SHP77 treated with DMSO at 0.1 percent for 48 hours (cell line): ENCODE data around the gene RNF187.

Source experiments
- DNase-seq: peaks from one replicate; lab custom pipeline; 2025; lab: John Stamatoyannopoulos, UW

RNF187 gene

DNA sequence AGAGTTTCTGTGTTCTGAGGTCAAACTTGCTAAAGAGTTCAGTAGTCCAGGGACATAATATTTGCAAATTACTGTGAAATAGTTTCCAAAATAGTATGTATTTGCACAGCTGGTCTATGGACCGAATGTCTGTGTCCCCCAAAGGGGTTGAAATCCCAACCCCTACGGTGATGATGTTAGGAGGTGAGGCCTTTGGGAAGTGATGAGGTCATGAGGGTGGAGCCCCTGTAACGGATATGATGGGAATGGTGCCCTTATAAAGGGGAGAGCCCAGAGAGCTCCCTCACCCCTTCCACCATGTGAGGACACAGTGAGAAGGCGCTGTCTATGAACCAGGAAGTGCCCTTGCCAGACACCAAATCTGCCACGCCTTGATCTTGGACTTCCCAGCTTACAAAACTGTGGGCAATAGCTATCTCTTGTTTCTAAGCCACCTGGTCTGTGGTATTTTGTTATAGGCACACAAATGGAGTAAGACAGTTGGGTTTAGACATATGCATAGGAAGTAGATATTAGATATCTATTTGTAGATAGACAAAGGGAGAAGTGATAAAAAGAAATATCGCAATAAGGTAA lies 21.7 kb downstream of the RNF187 start:
- DNase-seq: no peak

DNA sequence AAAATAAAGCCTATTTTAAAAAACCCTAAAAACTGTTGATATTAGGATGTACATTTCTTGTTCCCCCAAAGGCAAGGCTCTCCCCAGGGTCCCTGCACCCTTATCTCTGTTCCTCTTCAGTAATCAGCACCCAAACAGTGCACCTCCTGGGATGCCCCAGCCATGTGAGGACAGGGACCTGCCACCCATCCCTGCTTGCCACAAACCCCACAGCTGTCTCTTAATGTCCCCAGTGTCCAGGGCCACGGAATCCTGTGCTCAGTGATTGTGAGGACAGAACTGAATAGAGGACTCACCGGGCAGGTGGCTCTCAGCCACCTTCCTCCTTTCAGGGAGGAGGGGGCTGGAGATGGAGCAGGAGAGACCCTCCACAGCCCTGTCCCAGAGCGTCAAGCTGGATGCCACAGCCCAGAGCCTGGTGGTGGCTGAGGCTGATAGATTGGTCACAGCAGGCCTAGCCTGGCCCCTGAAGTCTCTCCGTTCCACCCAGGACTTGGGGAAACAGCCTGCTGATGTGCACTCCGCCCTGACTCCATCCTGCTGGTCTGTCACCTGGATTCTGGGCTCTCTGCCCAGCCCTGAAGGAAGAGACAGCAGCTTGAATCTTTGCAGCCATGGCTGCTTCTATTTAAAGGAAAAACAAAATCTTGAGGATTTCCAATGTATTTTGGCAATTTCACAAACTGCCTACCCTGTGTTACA lies 23.1 kb downstream of the RNF187 start:
- DNase-seq: no peak

DNA sequence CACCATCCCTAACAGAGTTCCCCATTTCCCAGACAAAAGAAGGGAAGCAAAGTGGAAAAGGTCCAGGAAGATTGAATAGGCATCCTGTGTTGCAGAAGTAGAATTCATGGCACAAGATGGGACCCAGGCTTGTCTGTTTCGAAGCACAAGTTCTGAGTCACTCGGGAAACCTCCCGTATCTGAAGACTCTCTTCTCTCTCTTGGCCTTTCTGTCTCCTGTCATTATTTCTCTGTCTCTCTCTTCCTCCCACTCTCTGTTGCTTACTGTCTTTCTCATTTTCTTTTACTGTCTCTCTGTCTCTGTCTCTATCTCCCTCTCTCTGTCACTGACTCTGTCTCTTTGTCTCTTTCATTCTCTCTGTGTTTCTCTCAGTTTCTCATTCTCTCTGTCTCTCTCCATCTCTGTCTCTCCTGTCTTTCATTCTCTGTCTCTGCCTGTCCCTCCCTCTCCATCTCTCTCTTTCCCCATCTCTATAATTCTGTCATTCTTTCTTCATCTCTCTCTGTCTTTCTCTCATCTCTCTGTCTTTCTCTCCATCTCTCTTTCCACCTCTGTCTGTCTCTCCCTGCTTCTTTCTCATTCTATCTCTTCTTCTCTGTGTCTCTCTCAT lies 23.7 kb downstream of the RNF187 start:
- no peak for DNase-seq

DNA sequence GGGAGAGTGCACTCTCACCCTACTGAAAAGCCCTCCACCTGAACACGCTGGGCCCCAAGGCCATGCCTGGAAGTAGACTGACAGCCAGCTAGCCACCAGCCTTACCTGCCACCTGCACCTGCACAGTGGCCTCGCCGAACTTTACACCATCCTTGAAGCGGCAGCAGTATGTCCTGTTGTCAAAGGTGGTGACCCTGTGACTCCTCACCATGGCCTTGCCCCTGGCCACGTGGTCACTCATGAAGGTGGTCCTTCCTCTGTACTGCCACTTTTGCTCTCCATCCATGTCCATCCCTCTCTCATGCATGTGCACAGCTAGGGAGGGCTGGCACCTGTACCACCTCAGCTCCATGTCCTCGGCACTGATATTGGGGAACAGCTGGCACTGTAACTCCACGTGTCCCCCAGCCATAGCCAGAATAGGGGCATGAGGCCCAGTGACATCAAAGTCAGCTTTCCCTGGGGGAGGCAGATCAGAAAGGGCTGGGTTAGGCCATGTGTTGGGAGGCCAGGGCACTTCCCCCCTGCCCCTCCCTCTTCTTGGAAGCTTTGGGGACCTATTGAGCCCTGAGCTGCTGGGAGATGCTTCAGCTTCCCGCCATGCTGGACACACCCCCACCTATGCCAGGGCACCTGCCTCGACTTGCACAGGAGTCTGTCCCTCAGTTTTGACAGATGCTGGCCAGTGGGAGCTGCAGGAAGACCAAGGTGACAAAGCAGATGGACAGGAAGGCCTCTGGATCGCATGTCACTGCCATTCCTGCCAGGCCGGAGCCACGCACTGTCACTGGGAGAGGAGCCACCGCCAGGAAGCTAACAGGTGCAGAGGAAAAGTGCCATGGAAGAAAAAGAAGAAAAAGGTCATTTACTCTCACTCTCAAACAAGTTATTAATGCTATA lies 24.6 kb downstream of the RNF187 start:
- no peak for DNase-seq

DNA sequence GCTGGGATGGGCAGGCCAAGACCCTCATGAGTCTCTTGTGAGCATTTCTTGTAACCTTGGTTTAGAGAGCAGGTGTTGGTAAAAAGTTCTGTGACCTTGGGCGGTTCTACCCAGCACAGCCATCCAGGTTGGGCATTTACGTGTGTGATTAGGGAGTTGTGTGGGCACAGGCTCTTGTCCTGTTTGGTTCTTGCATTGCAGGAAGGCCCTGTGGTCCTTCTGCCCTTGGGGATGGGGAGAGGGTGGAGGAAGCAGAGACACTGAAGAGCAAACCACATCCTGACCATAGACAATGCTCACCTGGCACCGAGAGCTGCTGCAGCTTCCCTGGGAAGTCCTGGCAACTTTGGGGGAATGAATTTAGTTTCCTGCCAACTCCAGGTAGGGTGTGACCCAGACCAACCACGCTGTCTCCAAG lies 25.6 kb downstream of the RNF187 start:
- DNase-seq: no peak

DNA sequence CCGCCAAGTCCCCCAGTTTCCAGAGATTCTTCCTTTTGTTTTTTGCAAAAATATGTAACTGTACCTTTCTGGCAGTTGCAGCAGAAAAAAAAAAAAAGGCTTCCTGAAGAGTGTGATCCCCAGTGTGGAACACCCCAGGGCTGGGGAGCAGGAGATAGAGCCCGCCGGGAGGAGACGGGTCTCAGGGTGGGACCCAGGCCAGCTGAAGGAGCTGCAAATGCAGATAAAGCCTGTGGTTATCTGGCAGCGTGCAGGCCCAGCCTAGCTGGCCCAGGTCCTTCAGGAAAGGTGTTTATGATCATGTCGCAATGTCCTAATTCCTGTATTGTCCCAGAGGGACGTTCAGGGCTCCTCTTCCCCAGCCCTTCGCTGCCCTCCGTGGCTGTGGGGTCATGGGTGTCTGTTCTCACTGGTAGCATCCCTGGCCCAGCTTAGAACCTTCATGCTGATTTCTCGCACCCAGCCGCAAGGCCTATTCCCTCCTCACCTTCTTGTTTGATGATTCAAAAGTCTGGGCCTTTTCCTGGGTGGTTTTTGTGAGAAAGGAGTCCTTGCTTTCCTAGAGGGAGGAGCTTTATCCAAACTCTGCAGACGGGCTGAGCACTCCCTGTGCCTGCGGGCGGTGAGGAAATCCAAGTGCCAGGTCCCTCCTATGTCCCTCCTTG lies 26.2 kb downstream of the RNF187 start:
- DNase-seq: no peak

DNA sequence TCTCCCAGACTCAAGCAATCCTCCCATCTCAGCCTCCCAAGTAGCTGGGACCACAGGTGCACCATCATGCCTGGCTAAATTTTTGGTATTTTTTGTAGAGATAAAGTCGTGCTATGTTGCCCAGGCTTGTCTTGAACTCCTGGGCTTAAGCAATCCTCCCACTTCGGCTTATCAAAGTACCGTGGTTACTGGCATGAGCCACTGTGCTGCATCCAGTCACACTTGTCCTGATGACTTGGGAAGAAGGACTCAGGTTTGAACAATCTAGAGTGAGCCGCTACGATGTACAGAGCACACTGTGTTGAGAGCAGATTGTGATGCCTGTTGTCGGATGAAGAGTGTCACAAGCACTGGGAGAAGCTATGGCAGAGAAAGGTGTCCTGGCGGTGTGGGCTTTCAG lies 27.2 kb downstream of the RNF187 start:
- no peak for DNase-seq

DNA sequence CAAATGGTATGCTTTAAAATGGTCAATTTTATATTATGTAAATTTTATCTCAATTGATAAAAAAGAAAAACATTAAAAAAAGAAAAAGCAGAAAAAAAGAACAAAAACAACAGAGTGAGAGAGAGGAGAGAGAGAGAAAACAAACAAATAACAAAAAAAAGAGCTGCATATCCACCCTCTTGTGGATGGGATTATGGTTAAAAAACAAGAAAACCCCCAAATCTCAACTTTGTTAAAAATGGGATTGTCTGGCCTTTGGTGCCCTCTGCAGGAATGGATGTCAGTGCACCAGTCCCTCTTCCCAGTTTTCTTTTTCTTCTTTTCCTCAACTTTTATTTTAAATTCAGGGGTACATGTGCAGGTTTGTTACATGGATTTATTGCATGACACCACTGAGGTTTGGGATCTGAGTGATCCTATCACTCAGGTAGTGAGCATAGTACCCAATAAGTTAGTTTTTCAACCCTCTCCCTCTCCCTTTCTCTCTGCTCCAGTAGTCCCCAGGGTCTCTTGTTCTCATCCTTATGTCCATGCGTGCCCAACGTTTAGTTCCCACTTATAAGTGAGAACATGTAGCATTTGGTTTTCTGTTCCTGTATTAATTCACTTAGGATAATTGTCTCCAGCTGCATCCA lies 28.1 kb downstream of the RNF187 start:
- no peak for DNase-seq

DNA sequence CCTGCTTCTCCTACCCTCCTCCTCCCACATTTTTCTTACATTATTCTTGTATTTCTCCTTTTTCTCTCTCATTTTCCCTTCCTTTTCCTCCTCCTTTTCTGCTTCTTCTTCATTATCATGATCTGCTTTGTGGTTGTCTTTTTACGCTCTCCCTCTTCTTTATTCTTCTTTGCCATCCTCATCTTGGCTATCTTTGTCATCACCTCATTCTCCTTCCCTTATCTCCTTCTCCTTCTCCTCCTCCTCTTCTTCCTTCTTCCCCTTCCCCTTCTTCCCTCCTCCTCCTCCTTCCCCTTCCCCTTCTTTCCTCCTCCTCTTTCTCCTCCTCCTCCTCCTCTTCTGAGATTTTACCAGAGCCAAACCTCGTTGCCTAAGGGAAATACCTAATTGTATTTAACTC lies 30.5 kb downstream of the RNF187 start:
- DNase-seq: no peak

DNA sequence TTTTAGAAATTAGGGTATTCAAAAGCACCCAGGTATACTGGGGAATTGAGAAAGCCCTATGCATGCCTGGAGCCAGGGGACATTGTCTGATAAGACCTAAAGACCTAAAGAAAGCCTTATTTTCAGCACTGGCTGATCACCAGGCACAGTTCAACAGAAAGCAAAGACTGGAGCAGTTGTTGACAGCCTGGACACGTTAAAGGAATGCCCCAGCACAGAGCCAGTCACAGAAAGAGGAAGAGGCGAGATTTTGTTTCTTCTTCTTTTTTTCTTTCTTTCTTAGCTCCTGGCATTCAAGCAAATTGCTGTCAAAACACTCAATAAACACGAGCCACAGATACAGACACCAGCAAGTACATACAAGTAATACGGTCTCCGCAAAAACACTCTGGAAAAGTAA lies 40.4 kb downstream of the RNF187 start:
- DNase-seq: no peak

DNA sequence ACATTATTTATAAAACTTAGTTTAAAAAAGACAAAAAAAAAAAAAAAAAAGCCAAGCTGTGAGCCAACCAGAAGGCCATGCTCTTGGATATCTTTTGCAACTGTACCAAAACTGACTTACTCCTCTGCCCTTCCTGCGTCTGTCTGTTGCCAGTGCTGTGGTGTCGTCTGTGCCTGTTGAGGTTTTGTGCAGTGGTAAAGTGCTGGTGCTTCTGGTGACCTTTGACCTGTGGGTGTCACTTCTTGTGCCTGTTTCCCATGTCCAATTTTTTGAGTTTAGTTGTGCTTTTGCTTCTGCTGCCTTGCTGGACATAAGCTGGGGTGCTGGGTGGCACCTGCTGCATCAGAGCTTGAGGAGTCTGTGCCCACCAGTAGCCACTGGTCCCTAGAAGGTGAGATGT lies 41.4 kb downstream of the RNF187 start:
- DNase-seq: no peak

DNA sequence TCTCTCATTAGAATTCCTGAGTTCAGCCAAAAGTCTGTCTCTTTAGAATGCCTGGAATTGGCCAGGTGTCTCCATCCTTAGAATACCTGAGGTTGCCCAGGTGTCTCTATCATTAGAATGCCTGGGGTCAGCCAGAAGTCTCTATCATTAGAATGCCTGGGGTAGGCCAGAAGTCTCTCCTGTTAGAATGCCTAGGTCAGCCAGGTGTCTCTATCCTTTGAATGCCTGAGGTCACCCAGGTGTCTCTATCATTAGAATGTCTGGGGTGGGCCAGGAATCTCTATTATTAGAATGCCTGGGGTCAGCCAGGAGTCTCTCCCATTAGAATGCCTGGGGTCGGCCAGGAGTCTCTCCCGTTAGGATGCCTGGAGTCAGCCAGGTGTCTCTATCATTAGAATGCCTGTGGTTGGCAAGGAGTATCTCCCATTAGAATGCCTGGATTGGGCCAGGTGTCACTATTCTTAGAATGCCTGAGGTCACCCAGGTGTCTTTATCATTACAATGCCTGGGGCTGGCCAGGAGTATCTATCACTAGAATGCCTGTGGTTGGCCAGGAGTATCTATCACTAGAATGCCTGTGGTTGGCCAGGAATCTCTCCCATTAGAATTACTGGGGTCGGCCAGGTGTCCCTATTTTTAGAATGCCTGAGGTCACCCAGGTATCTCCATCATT lies 43.0 kb downstream of the RNF187 start:
- DNase-seq: no peak

DNA sequence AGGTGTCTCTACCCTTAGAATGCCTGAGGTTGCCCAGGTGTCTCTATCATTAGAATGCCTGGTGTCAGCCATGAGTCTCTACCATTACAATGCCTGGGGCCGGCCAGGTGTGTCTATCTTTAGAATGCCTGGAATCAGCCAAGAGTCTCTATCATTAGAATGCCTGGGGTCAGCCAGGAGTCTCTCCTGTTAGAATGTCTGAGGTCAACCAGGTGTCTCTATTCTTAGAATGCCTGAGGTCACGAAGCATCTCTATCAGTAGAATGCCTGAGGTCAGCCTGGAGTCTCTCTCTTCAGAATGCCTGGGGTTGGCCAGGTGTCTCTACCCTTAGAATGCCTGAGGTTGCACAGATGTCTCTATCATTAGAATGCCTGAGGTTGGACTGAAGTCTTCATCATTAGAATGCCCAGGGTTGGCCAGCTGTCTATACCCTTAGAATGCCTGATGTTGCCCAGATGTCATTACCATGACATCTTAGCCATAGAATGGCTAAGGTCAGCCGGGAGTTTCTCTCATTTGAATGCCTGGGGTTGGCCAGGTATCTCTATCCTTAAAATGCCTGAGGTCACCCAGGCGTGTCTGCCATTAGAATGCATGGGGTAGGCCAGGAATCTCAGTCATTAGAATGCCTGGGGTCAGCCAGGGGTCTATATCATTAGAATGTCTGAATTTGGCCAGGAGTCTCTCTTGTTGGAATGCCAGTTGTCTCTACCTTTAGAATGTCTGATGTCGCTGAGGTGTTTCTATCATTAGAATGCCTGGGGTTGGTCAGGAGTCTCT lies 44.0 kb downstream of the RNF187 start:
- DNase-seq: no peak

DNA sequence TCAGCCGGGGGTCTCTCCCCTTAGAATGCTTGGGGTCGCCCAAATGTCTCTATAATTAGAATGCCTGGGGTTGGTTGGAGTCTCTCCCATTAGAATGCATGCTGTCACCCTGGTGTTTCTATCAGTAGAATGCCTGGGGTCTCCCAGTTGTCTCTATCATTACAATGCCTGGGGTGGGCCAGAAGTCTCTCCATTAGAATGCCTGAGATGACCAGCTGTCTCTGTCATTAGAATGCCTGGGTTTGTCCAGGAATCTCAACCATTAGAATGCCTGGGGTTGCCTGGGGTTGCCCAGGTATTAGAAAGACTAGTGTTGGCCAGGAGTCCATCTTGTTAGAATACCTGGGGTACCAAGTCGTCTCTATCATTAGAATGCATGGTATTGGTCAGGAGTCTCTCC lies 51.6 kb downstream of the RNF187 start:
- DNase-seq: no peak

DNA sequence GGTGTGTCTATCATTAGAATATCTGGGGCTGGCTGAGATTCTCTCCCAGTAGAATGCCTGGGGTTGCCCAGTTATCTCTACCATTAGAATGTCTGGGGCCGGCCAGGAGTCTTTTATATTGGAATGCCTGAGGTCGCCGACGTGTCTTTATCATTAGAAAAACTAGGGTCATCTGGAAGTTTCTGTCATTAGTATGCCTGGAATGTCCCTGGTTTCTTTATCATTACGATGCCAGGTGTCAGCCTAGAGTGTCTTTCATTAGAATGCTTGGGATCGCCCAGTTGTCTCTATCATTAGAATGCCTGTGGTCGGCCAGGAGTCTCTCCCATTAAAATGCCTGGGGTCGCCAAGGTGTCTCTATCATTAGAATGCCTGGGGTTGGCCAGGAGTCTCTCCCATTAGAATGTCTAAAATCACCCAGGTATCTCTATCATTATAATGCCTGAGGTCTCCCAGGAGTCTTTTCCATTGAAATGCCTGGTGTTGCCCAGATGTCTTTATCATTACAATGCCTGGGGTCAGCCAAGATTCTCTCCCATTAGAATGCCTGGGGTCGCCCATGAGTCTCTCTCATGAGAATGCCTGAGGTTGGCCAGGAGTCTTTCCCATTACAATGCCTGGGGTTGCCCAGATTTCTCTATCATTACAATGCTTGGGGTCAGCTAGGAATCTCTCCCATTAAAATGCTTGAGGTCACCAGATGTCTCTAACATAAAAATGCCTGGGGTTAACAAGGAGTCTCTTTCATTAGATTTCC lies 53.2 kb downstream of the RNF187 start:
- DNase-seq: no peak

DNA sequence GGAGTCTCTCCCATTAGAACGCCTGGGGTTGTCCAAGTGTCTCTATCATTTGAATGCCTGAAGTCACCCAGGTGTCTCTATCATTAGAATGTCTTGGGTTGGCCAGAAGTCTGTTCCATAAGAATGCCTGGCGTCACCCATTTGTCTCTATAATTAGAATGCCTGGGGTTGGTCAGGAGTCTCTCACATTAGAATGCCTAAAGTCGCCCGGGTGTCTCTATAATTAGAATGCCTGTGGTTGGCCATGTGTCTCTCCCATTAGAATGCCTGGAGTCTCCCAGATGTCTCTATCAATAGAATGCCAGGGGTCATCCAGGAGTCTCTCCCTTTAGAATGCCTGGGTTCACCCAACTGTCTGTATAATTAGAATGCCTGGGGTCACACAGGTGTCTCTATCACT lies 54.5 kb downstream of the RNF187 start:
- no peak for DNase-seq

DNA sequence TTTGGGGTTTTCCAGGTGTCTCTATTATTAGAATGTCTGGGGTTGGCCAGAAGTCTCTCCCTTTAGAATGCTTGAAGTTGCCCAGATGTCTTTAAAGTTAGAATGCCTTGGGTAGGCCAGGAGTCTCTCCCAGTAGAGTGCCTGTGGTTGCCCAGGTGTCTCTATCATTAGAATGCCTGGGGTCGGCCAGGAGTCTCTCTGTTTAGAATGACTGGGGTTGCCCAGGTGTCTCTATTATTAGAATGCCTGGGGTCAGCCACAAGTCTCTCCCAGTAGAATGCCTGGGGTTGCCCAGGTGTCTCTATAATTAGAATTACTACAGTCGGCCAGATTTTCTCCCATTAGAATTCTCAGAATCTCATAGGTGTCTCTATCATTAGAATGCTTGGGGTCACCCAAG lies 55.2 kb downstream of the RNF187 start:
- DNase-seq: no peak

DNA sequence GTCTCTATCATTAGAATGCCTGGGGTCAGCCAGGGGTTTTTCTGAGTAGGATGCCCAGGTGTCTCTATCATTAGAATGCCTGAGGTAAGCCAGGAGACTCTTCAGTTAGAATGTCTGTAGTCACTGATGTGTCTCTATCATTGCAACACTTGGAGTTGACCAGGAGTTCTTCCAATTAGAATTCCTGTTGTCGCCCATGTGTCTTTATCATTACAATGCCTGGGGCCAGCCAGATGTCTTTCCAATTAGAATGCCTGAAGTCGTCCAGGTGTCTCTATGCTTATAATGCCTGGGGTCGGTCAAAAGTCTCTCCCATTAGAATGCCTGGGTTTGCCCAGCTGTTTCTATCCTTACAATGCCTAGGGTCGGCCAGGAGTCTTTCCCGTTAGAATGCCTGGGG lies 55.8 kb downstream of the RNF187 start:
- no peak for DNase-seq

DNA sequence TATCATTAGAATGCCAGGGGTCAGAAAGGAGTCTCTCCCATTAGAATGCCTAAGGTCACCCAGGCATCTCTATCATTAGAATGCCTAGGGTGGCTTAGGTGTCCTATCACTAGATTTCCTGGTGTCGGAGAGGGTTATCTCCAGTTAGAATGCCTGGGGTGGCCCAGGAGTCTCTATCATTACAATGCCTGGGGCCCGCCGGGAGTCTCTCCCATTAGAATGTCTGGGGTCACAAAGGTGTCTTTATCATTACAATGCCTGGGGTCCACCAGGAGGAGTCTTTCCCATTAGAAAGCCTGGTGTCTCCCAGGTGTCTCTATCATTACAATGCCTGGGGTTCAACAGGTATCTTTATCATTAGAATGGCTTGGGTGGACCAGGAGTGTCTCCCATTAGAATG lies 56.2 kb downstream of the RNF187 start:
- DNase-seq: no peak
